Cardiac fibroblast (primary cell): ENCODE results near the gene G6PD.
A peak's percentile ranks its signal among the peaks of the same experiment; 100 is the strongest.
"Not testable (repeated sequence)": the region's sequence is repeated elsewhere in the genome, so short reads cannot be mapped to it uniquely, and the experiment has no call there.

Experiments
- DNase-seq, 2 donors: peaks; one replicate each; pipeline versions ENCODE4 v3.0.0 to v3.0.0-alpha.2; 2010; ENCODE audit warnings: low read depth in 2 of 2
- H3K4me3 ChIP-seq, 2 donors: replicated peaks in 1 of 2; 1 replicate in 1 of 2; 2 replicates in 1 of 2; pipeline ENCODE4 v1.5.1; 2011; ENCODE audit warnings: low read depth in 2 of 2, low read length in 2 of 2, mild to moderate bottlenecking in 2 of 2, moderate library complexity in 1 of 2
- TF ChIP-seq, protein P1 (sequence below): IDR thresholded peaks from one replicate; pipeline ENCODE4 v1.5.1; 2011; ENCODE audit warnings: low read depth, mild to moderate bottlenecking, low read length, inconsistent platforms

Gene G6PD

DNA sequence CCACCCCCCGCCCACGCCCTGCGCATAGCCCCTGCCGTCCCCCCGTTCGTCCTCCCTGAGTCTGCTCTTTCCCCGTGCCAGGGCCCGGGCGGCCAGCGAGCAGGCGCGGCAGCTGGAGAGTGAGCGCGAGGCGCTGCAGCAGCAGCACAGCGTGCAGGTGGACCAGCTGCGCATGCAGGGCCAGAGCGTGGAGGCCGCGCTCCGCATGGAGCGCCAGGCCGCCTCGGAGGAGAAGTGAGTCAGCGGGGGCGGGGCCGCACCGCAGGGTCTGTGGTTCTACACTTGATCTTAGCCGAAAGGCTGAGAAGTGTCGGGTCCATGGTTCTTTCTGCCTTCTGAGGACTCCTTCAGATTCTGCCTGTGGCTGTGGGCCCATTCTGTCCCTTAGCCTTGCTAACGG is 13.7 kb upstream of the G6PD start:
- not testable (repeated sequence) for H3K4me3 ChIP-seq, DNase-seq

DNA sequence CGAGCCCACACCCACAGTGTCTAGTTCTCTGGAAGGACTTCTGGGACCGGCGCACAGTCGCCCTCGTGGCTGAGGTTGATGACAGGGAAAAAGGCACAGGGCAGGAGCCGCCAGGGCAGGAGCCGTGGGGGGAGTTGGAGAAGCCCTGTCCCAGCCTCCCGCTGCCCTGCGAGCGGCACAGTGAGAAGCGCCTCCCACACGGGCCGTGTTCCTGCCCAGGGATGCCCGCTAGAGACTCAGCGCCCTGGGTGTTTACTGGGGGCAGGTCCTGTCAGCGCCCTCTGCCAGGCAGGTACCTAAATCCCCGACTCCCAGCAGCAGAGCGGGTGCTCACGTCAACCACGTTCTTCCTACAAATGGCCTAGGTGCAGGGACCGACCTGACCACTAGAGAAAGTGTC is 12.2 kb upstream of the G6PD start:
- DNase-seq, H3K4me3 ChIP-seq: not testable (repeated sequence)

DNA sequence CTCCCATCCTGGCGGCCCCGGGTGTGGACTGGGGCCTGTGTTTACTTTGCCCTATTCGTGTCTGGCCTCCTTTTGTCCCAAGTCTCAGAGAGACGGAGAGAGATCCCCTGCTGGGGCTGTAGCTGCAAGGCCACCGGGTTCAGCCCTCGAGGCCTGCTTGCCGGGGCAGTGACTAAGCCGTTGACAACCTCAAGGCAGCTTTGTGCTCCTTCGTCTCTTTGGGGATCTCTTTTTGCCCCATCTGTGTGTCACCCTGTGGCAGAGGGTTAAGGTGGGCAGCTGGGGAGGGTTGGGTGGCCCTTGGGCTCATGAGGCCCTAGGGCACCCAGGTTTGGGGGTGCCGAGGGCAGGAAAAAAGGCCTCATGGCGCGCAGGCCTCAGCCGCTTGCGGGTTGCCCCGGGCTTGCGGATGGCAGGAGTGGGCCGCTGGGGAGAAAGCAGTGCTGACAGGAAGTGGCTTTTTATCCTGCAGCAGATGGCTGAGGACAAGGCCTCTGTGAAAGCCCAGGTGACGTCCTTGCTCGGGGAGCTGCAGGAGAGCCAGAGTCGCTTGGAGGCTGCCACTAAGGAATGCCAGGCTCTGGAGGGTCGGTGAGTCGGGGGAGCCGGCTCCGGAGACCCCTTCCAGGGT is 11.5 kb upstream of the G6PD start:
- not testable (repeated sequence) for H3K4me3 ChIP-seq, DNase-seq

DNA sequence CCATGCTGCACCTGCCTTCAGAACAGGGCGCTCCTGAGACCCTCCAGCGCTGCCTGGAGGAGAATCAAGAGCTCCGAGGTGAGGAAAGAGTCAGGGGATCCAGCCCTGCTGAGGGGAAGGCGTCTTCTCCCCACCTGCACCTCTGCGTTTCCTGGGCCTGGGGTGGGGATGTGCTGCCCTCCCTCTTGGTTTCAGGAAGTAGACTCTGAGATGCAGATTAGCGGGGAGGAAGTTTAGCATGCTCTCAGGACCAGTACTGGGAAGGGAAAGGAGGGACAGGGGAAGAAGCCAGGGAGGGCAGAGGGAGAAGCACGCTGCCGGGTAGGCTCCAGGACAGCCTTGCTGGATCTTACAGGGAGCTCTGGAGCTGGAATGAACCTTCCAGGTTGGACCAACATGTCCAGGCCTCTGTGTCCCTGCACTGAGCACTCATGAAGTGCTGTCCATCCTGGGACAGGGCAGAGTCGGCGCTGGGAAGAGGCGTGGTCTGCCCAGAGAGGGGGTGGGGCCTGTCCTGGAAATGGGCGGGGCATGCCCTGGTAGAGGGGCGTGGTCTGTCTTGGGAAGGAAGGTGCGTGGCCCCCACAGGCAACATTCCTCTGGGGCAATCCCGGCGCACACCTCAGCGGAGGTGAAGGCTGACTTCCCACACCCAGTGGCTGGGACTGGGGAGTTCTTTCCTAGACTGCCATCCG is 5.6 kb upstream of the G6PD start:
- DNase-seq, H3K4me3 ChIP-seq: not testable (repeated sequence)

DNA sequence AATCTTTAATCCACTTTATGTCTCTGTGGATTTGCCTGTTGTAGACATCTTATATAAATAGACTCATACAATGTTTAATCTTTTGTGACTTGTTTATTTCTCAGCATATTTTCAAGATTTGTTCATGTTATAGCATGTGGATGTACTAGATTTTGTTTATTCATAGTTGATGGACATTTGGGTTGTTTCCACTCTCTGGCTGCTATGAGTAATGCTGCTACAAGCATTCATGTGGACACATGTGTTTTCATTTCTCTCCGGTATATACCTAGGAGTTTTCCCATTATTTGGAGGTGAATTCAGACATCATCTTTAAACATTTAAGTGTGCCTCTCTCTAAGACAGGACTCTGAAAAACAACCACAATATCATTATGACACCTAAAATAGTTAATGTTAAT is 3.1 kb upstream of the G6PD start:
- no peak for DNase-seq
- no peak overlapping the region for H3K4me3 ChIP-seq
- TF ChIP-seq, protein P1, sequence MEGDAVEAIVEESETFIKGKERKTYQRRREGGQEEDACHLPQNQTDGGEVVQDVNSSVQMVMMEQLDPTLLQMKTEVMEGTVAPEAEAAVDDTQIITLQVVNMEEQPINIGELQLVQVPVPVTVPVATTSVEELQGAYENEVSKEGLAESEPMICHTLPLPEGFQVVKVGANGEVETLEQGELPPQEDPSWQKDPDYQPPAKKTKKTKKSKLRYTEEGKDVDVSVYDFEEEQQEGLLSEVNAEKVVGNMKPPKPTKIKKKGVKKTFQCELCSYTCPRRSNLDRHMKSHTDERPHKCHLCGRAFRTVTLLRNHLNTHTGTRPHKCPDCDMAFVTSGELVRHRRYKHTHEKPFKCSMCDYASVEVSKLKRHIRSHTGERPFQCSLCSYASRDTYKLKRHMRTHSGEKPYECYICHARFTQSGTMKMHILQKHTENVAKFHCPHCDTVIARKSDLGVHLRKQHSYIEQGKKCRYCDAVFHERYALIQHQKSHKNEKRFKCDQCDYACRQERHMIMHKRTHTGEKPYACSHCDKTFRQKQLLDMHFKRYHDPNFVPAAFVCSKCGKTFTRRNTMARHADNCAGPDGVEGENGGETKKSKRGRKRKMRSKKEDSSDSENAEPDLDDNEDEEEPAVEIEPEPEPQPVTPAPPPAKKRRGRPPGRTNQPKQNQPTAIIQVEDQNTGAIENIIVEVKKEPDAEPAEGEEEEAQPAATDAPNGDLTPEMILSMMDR: no peak

DNA sequence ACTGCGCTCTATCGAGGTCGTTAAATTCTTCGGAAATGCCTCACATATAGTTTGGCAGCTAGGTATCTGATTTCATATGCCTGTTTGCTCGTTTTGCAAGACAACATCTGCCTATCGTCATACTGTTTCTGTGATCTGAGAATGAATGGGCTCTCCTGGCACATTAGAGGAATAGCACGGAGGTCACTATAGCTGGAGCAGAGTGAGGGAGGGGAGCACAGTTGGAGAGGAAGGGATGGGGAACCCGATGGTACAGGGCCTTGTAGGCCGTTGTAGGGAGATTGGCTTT is 1.3 kb upstream of the G6PD start:
- peak in 1 of 2 donors; percentile 47 for DNase-seq
- H3K4me3 ChIP-seq: peak overlapping the region; percentile 68 to 71

DNA sequence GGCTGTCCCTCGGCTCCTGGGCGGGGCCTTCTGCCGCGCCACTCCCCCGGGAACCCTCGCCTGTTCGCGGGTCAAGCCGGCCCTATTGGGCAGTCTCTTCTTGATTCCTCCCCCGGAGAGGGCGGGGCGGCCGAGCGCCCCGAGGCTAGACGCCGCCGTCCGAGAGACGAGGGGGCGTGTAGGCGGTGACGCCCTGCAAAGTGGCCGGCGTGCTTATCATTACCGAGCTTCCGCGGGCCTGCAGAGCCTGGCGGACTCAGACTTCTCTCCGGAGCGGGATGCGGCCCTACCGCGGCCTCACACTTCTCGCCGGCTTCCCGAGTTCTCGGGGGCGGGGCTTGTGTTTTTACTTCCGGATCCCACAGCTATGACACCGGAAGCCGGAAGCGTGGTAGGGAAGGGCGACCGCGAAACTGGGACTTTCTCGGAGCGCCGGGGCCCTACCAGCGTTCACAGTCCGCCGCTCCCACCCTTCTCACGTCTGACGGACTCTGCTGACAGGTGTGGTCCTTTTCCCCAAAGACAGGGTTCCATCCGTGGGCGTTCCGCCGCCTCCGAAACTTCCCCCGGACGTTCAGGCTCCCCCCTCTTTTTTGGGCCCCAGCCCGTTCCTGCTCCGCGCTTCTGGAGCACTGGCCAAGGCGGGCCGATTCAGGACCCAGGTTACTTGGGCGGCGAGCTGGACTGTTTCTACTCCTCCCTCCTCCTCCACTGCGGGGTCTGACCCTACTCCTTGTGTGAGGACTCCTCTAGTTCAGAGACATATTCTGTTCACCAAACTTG is 790 bp upstream of the G6PD start, which contains the start of gene IKBKG:
Gene IKBKG, plus strand, starts transcription at position 376 of the 783 bp plus-strand sequence. CDS start 4,383 bp downstream, outside the sequence.
- peak within 1 kb of the TSS; percentile 68 to 71 for H3K4me3 ChIP-seq
- TF ChIP-seq, protein P1: no peak
- peak; percentile 91 to 94 for DNase-seq

More for the DNA sequence above, 1.3 kb upstream of the G6PD start:
- TF ChIP-seq, protein P1: no peak

DNA sequence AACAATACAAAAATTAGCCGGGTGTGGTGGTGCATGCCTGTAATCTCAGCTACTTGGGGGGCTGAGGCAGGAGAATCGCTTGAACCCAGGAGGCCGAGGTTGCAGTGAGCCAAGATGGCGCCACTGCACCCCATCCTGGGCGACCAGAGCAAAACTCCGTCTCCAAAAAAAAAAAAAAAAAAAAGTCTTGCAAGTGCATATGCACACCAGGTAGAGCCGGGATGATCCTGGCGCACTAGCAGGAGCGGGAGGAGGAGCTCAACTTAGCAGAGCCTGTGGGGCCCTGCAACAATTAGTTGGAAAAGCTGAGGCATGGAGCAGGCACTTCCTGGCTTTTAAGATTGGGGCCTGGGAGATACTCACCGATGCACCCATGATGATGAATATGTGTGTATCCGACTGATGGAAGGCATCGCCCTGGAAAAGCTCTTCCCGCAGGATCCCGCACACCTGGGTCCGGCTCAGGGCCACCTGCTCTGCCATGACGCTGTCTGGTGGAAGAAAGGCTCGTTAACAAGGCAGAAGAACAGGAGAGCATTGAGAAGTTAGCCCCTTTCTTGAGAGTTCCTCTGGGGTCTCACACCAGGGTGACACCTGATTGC is 872 bp downstream of the G6PD start:
- TF ChIP-seq, protein P1: no peak
- DNase-seq: no peak
- H3K4me3 ChIP-seq: peak overlapping the region; percentile 62 to 71
